Ovary (tissue), 9 donors: Measurements from ENCODE around the gene TFF1. TPM values are rescaled to one million over a fixed set of nuclear protein-coding genes. Genes with fewer than 3 reads are reported as not detected.

ENCODE experiments used
- DNase-seq, 5 donors: peaks; one replicate each; pipeline ENCODE4 v3.0.0-alpha.2; 2019 to 2020
- H3K27ac ChIP-seq, 2 donors: fragments of 200-600 bp; one replicate each; pipeline versions ENCODE4 v1.5.1 to v1.8.0; 2019 to 2022
- H3K27me3 ChIP-seq: fragments of 200-600 bp; one replicate; pipeline ENCODE4 v1.8.0; 2022
- H3K36me3 ChIP-seq: fragments of 200-600 bp; sonication (generic); one replicate; pipeline ENCODE4 v1.5.1; 2019
- H3K4me1 ChIP-seq: one replicate; pipeline ENCODE4 v1.8.1; 2013; ENCODE audit warnings: mild to moderate bottlenecking, moderate library complexity; ENCODE audit not compliant: insufficient read depth
- H3K4me3 ChIP-seq: fragments of 200-600 bp; sonication (generic); one replicate; pipeline ENCODE4 v1.5.1; 2017
- H3K9me3 ChIP-seq, 2 donors: fragments of 200-600 bp in 1 of 2; sonication (generic) in 1 of 2; one replicate each; pipeline versions ENCODE4 v1.5.1 to v1.8.1; 2013 to 2019; ENCODE audit warnings: mild to moderate bottlenecking in 1 of 2, moderate library complexity in 1 of 2
- EP300 ChIP-seq: sonication (generic); formaldehyde crosslinking; IDR thresholded peaks from one replicate; pipeline ENCODE4 v1.6.1; 2017; ENCODE audit warnings: antibody characterized with exemption
- POLR2A ChIP-seq: fragments of 450-650 bp; IDR thresholded peaks from one replicate; pipeline ENCODE4 v1.6.1; 2017; ENCODE audit warnings: antibody characterized with exemption, mild to moderate bottlenecking, moderate library complexity
- WGBS, 3 donors: extraction: QIAGEN DNeasy Blood & Tissue Kit in 1 of 3; methylation state at CpG; one replicate each; pipeline versions ENCODE4 v1.1.5 to v1.1.7; 2013 to 2017; 5-methylcytosine and 5-hydroxymethylcytosine counted together
- intact Hi-C, 4 donors: fragments of 100-400 bp; cut with DNase I; formaldehyde crosslinking; loops; one replicate each; pipeline versions ENCODE4 v1.11.0 to v1.15.1; 2022 to 2023
- polyA plus RNA-seq, 2 donors: library from polyadenylated mRNA; stranded (reverse); fragments of 200-250 nt in 1 of 2; fragments of 350-450 nt in 1 of 2; fragmentation: Illumina TruSeq in 1 of 2; extraction: RNeasy Lipid Tissue Mini Kit (QIAGEN cat#74804) in 1 of 2; gene quantifications; one replicate each; pipeline ENCODE4 v1.2.3, GENCODE V29; 2013 to 2014
- total RNA-seq, 7 donors: library from RNA; depleted of rRNA in 2 of 7; stranded (reverse); fragments of >200 nt in 2 of 7; fragmentation: NEBNext Ultra II Directional in 3 of 7; extraction: Animal tissue kit (Norgen Biotek cat#: 25700) in 3 of 7; gene quantifications; one replicate each; pipeline versions ENCODE4 v1.1.0 to v1.2.4, GENCODE V29; 2016 to 2023
- TF ChIP-seq, protein P1 (sequence below), 3 donors: fragments of 450-650 bp in 2 of 3; fragments of 200-600 bp in 1 of 3; IDR thresholded peaks; one replicate each; pipeline versions ENCODE4 v1.5.1 to v1.8.0; 2016 to 2022; ENCODE audit warnings: antibody characterized with exemption in 3 of 3, mild to moderate bottlenecking in 1 of 3
- donor health status: DM: no; HTN: no; CAD: no; lungs with moderate emphysema.
- donor health status: DM: no; HTN: no; CAD: no.
- donor health status: Bipolar disorder and iron deficiency.
- donor health status: DM: yes; HTN: yes; CAD: no.
- donor health status: DM: no; HTN: no; CAD: no.
- donor health status: DM: yes; HTN: yes; CAD: no.

Gene TFF1
- total and polyA plus RNA-seq, 9 donors: 1.4 TPM; not detected in 8

DNA sequence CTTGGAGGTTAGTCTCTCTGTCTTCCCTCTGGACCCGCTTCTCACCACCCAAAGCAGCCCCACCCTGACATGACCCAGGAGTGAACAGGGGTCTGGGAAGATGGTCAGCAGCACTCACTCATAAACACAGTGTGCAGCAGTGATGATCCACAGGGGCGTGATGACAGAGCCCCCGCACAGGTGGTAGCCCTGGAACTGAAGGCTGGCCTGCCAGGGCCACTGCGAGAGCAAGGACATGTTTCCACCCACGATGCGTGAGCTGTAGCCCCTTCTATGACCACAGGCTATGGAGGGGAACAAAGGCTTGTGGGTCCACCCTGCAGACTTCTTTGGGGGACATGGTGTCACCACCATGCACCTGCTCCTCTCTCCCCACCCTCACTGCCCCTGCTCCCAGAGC is 16.6 kb upstream of the TFF1 start:
- no peak overlapping the region for H3K27ac ChIP-seq
- no peaks in the 10 kb centered on the region for H3K9me3 ChIP-seq
- DNase-seq: no peak
- no peak for TF ChIP-seq EP300
- TF ChIP-seq, protein P1, sequence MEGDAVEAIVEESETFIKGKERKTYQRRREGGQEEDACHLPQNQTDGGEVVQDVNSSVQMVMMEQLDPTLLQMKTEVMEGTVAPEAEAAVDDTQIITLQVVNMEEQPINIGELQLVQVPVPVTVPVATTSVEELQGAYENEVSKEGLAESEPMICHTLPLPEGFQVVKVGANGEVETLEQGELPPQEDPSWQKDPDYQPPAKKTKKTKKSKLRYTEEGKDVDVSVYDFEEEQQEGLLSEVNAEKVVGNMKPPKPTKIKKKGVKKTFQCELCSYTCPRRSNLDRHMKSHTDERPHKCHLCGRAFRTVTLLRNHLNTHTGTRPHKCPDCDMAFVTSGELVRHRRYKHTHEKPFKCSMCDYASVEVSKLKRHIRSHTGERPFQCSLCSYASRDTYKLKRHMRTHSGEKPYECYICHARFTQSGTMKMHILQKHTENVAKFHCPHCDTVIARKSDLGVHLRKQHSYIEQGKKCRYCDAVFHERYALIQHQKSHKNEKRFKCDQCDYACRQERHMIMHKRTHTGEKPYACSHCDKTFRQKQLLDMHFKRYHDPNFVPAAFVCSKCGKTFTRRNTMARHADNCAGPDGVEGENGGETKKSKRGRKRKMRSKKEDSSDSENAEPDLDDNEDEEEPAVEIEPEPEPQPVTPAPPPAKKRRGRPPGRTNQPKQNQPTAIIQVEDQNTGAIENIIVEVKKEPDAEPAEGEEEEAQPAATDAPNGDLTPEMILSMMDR (IDR thresholded peaks at IDR 0.05): no peak
- TF ChIP-seq POLR2A: no peak
- H3K27me3 ChIP-seq: no peaks in the 10 kb centered on the region
- intact Hi-C loops: no loop called here
- no peaks in the 10 kb centered on the region for H3K36me3 ChIP-seq
- WGBS, 3 donors: 84 to 90% (median 86%) methylated on average over 6 of the region's 6 CpGs
- H3K4me1 ChIP-seq: no peaks in the 10 kb centered on the region
- H3K4me3 ChIP-seq: no peak overlapping the region

DNA sequence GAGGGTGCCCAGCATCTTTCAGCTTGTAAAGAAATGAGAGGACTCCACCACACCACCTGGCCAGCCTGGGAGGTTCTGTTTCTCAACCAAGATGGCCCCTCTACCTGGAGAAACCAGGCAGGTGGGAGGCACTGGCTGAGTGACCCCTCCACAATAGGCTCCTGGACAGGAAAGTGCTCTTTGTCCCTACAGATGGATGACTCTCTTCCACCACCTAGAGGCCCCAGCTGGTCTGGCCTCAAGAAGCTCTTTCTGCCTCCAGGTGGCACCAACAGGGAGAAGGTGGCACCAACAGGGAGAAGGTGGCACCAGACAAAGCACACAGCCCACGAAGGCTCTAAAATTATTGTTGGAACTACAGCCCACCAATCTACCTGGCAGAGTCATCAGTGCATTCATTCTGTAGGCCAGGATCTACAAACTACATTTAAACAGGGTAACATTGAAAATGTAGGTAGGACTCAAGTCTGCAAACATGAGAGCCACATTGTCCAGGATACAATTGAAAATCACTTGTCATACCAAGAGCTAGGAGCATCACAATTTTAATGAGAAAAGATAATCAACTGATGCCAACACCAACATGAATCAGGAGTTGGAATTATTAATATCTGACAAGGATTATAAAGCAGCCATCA is 15.1 kb upstream of the TFF1 start:
- Histone ChIP-seq H3K4me3 (no peak overlapping the region), H3K9me3 (no peaks in the 10 kb centered on the region), H3K4me1 (no peaks in the 10 kb centered on the region), H3K36me3 (no peaks in the 10 kb centered on the region), H3K27ac (no peak overlapping the region), H3K27me3 (no peaks in the 10 kb centered on the region)
- intact Hi-C loops: no loop called here
- 50 to 59% (median 55%) methylated on average over 1 of the region's 1 CpG for WGBS, 3 donors
- TF ChIP-seq POLR2A (no peak), EP300 (no peak)
- TF ChIP-seq, protein P1 (IDR thresholded peaks at IDR 0.05): no peak
- no peak for DNase-seq

DNA sequence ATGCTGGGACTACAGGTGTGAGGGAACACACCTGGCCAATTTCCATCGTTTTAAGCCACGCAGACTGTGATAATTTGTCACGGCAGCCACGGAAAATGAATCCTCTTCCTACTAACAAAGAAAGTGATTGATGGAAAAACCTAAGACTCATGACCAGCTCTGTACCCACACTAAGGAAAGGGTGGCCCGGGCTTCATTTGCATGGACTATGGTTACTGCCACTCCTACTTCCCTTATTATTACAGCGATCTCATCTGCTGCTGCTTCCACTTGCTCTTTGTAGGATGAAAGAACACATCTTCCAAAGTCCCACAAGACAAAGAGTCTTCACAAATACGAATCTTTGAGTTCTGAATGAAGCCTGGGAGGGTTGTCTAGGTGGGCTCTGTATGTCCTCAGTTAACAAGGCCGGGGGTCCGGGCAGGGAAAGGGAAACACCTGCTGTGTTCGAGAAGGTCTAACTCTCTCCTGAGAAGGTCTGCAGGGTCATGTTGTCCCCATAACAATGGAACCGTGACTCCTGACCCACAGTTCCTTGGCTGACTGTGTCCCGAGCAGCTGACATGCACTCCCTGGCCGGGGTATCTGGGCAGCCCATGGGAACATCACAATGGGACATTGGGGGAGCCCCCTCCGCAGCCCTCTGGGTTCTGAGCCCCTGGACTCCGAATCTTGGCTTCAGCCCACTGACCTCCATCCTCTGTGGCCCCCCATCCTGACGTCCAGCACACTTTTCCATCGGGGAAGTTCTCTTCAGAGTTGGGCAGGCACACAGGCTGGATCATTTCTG is 13.3 kb upstream of the TFF1 start:
- DNase-seq: no peak
- Histone ChIP-seq H3K27ac (no peak overlapping the region), H3K4me1 (no peaks in the 10 kb centered on the region), H3K4me3 (no peak overlapping the region), H3K27me3 (no peaks in the 10 kb centered on the region), H3K36me3 (no peaks in the 10 kb centered on the region), H3K9me3 (no peaks in the 10 kb centered on the region)
- 78 to 84% (median 79%) methylated on average over 17 of the region's 17 CpGs for WGBS, 3 donors
- intact Hi-C loops: no loop called here
- no peak for TF ChIP-seq EP300
- TF ChIP-seq POLR2A: no peak
- TF ChIP-seq, protein P1 (IDR thresholded peaks at IDR 0.05): no peak

DNA sequence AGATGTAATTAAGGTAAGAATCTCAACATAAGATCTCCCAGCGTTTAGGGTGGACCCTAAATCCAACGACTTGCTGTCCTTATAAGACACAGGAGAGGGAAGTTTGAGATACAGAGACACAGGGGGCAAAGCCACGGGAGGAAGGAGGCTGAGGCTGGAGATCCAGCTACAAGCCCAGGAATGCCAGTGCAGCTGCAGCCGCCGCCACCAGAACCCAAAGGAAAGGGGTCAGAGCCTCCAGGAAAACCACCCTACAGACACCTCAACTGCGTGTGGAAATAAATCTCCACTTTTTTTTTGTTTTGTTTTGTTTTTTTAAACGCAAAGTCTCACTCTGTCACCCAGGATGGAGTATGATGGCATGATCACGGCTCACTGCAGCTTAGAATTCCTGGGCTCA is 12.1 kb upstream of the TFF1 start:
- TF ChIP-seq POLR2A (no peak), EP300 (no peak)
- TF ChIP-seq, protein P1 (IDR thresholded peaks at IDR 0.05): no peak
- Histone ChIP-seq H3K27me3 (no peaks in the 10 kb centered on the region), H3K4me3 (no peak overlapping the region), H3K36me3 (no peaks in the 10 kb centered on the region), H3K4me1 (no peaks in the 10 kb centered on the region), H3K9me3 (no peaks in the 10 kb centered on the region), H3K27ac (no peak overlapping the region)
- 69 to 71% (median 71%) methylated on average over 8 of the region's 8 CpGs for WGBS, 3 donors
- DNase-seq: no peak
- intact Hi-C loops: no loop called here
